OCI-LY1 (cell line): Measurements from ENCODE around the gene ANTXR1.

Source experiments
- CTCF ChIP-seq: fragments of 200-600 bp; sonication (generic), shearing (Covaris generic); IDR thresholded peaks from 2 replicates; pipeline ENCODE4 v1.5.1; 2017; ENCODE audit warnings: mild to moderate bottlenecking, antibody characterized with exemption, low read length, moderate library complexity, mixed read lengths
- EZH2 ChIP-seq: fragments of 200-600 bp; sonication (generic), shearing (Covaris generic); IDR thresholded peaks from 2 replicates; pipeline ENCODE4 v1.8.0; 2017; ENCODE audit warnings: borderline replicate concordance, mixed run types, mild to moderate bottlenecking, antibody characterized with exemption, low read length, moderate library complexity, mixed read lengths

DNA sequence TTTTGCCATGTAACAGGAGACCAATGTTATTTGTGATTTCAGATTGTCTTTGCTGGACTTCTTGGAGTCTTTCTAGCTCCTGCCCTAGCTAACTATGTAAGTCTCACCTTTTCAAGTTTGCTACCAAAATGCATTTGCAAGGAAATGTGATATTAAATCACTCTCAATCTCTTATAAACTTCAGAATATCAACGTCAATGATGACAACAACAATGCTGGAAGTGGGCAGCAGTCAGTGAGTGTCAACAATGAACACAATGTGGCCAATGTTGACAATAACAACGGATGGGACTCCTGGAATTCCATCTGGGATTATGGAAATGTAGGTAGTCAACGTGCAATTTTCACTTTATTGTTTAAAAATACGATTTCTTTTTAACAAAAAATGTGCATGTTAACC lies 35.5 kb upstream of the ANTXR1 start:
- TF ChIP-seq CTCF (no peak), EZH2 (no peak)
